GM23338 (cell line): ENCODE data around the gene AGAP3. TPM values are rescaled to one million over a fixed set of nuclear protein-coding genes. Genes with fewer than 3 reads are reported as not detected.

ENCODE experiments used
- ATAC-seq: fragments of 200-7000 bp; cut with Tn5 transposase; 3 replicates; pipeline ENCODE4 v1.9.1; 2020
- DNase-seq: peaks from one replicate; pipeline ENCODE4 v3.0.0-alpha.2; 2015; ENCODE audit warnings: low spot score
- H2AFZ ChIP-seq: fragments of 200-600 bp; sonication (generic); 2 replicates; pipeline ENCODE4 v1.8.0; 2016; ENCODE audit warnings: antibody characterized with exemption, mild to moderate bottlenecking, moderate library complexity
- H3F3A ChIP-seq: fragments of 200-600 bp; sonication (generic); replicated peaks from 2 replicates; pipeline ENCODE4 v1.8.0; 2017; ENCODE audit warnings: antibody characterized with exemption, mixed run types, low read depth
- H3K27ac ChIP-seq: fragments of 200-600 bp; sonication (generic); 2 replicates; pipeline ENCODE4 v1.6.1; 2016; ENCODE audit warnings: low read depth
- H3K27me3 ChIP-seq: fragments of 200-600 bp; sonication (generic); 2 replicates; pipeline ENCODE4 v1.8.0; 2016; ENCODE audit warnings: mild to moderate bottlenecking, mixed run types, moderate library complexity; ENCODE audit not compliant: insufficient read depth
- H3K36me3 ChIP-seq: fragments of 200-600 bp; sonication (generic); 2 replicates; pipeline ENCODE4 v1.8.0; 2016; ENCODE audit warnings: mild to moderate bottlenecking; ENCODE audit not compliant: insufficient read depth
- H3K4me1 ChIP-seq: fragments of 200-600 bp; sonication (generic); 2 replicates; pipeline ENCODE4 v1.8.0; 2016; ENCODE audit warnings: mild to moderate bottlenecking, moderate library complexity; ENCODE audit not compliant: insufficient read depth
- H3K4me2 ChIP-seq: fragments of 200-600 bp; sonication (generic); 2 replicates; pipeline ENCODE4 v1.7.1; 2017; ENCODE audit warnings: mixed run types
- H3K4me3 ChIP-seq: fragments of 200-600 bp; sonication (generic); 2 replicates; pipeline ENCODE4 v1.6.1; 2016; ENCODE audit warnings: mixed run types
- H3K79me2 ChIP-seq: fragments of 200-600 bp; sonication (generic); replicated peaks from 2 replicates; pipeline ENCODE4 v1.8.0; 2017; ENCODE audit warnings: mild to moderate bottlenecking; ENCODE audit not compliant: insufficient read depth
- H3K9me2 ChIP-seq: fragments of 200-600 bp; sonication (generic); 2 replicates; pipeline ENCODE4 v1.8.0; 2017; ENCODE audit not compliant: insufficient read depth
- H4K20me1 ChIP-seq: fragments of 200-600 bp; sonication (generic); replicated peaks from 2 replicates; pipeline ENCODE4 v1.8.0; 2017; ENCODE audit warnings: mild to moderate bottlenecking; ENCODE audit not compliant: insufficient read depth
- H3K27ac Mint-ChIP-seq: 2 replicates; pipeline ENCODE4 v1.8.0; 2020; ENCODE audit warnings: inconsistent platforms, mild to moderate bottlenecking, moderate library complexity, mixed read lengths
- H3K27me3 Mint-ChIP-seq: 3 replicates; pipeline ENCODE4 v1.8.0; 2022; ENCODE audit warnings: low read depth, mild to moderate bottlenecking, moderate library complexity, mixed read lengths, inconsistent platforms; ENCODE audit not compliant: insufficient read depth, poor library complexity
- H3K36me3 Mint-ChIP-seq: 3 replicates; pipeline ENCODE4 v1.8.0; 2021; ENCODE audit warnings: low read depth, mild to moderate bottlenecking, inconsistent platforms, moderate library complexity, mixed read lengths
- H3K4me1 Mint-ChIP-seq: 3 replicates; pipeline ENCODE4 v1.8.0; 2020; ENCODE audit warnings: mild to moderate bottlenecking, inconsistent platforms, mixed read lengths
- H3K4me3 Mint-ChIP-seq: 3 replicates; pipeline ENCODE4 v1.8.0; 2021; ENCODE audit warnings: moderate library complexity, mild to moderate bottlenecking, inconsistent platforms, mixed read lengths
- H3K9me3 Mint-ChIP-seq: 3 replicates; pipeline ENCODE4 v1.8.0; 2020; ENCODE audit warnings: moderate library complexity, mild to moderate bottlenecking, inconsistent platforms, mixed read lengths
- CREB1 ChIP-seq: fragments of 250-450 bp; sonication (Bioruptor Pico); IDR thresholded peaks from 2 replicates; pipeline ENCODE4 v1.5.0; 2020; ENCODE audit warnings: low read depth, mild to moderate bottlenecking, moderate library complexity
- EZH2 ChIP-seq: fragments of 200-600 bp; sonication (generic); IDR thresholded peaks from one replicate; pipeline ENCODE4 v1.8.0; 2017; ENCODE audit warnings: antibody characterized with exemption, mild to moderate bottlenecking, low read depth; ENCODE audit not compliant: unreplicated experiment
- EZH2phosphoT487 ChIP-seq: fragments of 200-600 bp; sonication (generic); IDR thresholded peaks from one replicate; pipeline ENCODE4 v1.8.1; 2018; ENCODE audit warnings: antibody characterized with exemption; ENCODE audit not compliant: unreplicated experiment
- JUNB ChIP-seq: IDR thresholded peaks from one replicate; pipeline ENCODE4 v1.6.1; 2016; ENCODE audit warnings: antibody characterized with exemption; ENCODE audit not compliant: unreplicated experiment
- NANOG ChIP-seq: IDR thresholded peaks from 2 replicates; pipeline ENCODE4 v1.6.1; 2016; ENCODE audit warnings: antibody characterized with exemption, borderline replicate concordance
- POLR2AphosphoS5 ChIP-seq: IDR thresholded peaks from 2 replicates; pipeline ENCODE4 v1.6.1; 2016; ENCODE audit warnings: antibody characterized with exemption, low read depth
- STAT1 ChIP-seq: IDR thresholded peaks from one replicate; pipeline ENCODE4 v1.6.1; 2016; ENCODE audit warnings: antibody characterized with exemption; ENCODE audit not compliant: unreplicated experiment
- ZNF114 ChIP-seq: fragments of 250-450 bp; sonication (Bioruptor Pico); IDR thresholded peaks from 2 replicates; pipeline ENCODE4 v1.5.0; 2020; ENCODE audit warnings: mild to moderate bottlenecking, moderate library complexity
- ZNF331 ChIP-seq: fragments of 250-450 bp; sonication (Bioruptor Pico); IDR thresholded peaks from 2 replicates; pipeline ENCODE4 v1.5.0; 2020; ENCODE audit warnings: low read depth, mild to moderate bottlenecking, moderate library complexity
- polyA plus RNA-seq: library from polyadenylated mRNA; unstranded; fragments of >200 nt; fragmentation: Nextera tagmentation; extraction: Ambion mirVana; gene quantifications from 2 replicates; pipeline ENCODE4 v1.2.1, GENCODE V29; 2016
- total RNA-seq: library from RNA; depleted of rRNA; stranded (reverse); fragments of >200 nt; shearing (Covaris generic); gene quantifications from 2 replicates; pipeline ENCODE4 v1.2.3, GENCODE V29; 2014
- TF ChIP-seq, protein P1 (sequence below), 2 experiments: fragments of 200-600 bp in 1 of 2; sonication (generic) in 1 of 2; conservative IDR thresholded peaks; 2 replicates each; pipeline versions ENCODE4 v1.5.1 to v1.6.1; 2016 to 2017; ENCODE audit warnings: antibody characterized with exemption in 2 of 2, low read depth in 2 of 2, mild to moderate bottlenecking in 2 of 2, moderate library complexity in 1 of 2
- TF ChIP-seq, protein P2 (sequence below): fragments of 250-450 bp; sonication (Bioruptor Pico); IDR thresholded peaks from 2 replicates; pipeline ENCODE4 v1.5.0; 2020; ENCODE audit warnings: mild to moderate bottlenecking, moderate library complexity
- TF ChIP-seq, protein P3 (sequence below): IDR thresholded peaks from 2 replicates; pipeline ENCODE4 v1.6.1; 2016; ENCODE audit warnings: antibody characterized with exemption

AGAP3 gene
- total and polyA plus RNA-seq, 2 experiments from 2014 or later = 24.0 to 39.2 TPM

DNA sequence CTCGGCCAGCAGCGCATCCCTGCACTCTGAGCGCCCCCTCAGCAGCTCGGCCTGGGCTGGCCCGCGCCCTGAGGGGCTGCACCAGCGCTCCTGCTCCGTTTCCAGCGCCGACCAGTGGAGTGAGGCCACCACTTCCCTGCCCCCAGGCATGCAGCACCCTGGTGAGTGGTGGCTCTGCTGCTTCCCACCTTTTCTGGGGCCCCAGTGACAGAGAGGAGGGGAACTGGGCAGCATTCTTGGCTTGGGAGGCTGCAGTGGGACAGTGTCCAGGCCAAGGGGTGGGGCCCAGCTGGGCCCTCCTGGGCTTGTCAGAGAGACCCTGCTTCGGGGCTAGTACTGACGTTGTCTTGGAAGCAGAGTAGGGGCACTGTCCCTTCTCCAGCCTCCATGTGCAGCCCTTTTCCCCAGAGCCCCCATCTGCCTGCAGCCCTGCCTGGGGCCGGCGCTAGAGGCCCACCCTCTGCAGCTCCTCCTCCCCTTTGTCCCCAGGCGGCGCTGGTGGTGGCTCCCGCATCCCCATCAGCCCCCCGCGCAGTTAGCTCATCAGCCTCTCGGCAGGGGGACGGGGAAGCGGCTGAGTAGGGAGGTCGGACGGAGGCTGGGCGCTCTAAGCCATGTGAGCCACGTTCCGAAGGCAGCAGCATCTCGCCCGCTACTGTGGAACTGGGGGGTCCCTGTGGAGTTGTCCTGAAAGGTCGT lies 52.0 kb downstream of the AGAP3 start:
- TF ChIP-seq, protein P1, sequence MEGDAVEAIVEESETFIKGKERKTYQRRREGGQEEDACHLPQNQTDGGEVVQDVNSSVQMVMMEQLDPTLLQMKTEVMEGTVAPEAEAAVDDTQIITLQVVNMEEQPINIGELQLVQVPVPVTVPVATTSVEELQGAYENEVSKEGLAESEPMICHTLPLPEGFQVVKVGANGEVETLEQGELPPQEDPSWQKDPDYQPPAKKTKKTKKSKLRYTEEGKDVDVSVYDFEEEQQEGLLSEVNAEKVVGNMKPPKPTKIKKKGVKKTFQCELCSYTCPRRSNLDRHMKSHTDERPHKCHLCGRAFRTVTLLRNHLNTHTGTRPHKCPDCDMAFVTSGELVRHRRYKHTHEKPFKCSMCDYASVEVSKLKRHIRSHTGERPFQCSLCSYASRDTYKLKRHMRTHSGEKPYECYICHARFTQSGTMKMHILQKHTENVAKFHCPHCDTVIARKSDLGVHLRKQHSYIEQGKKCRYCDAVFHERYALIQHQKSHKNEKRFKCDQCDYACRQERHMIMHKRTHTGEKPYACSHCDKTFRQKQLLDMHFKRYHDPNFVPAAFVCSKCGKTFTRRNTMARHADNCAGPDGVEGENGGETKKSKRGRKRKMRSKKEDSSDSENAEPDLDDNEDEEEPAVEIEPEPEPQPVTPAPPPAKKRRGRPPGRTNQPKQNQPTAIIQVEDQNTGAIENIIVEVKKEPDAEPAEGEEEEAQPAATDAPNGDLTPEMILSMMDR (conservative IDR thresholded peaks at IDR 0.05; ENCODE audit: low read depth in 2 of 2) = peak; percentile 10 to 53; a peak in 2 of 4 replicates
- TF ChIP-seq ZNF331 (CRISPR knock-in tag) = no peak
- no peak for TF ChIP-seq NANOG
- TF ChIP-seq EZH2 = no peak
- TF ChIP-seq POLR2AphosphoS5 = 0 out of 2 replicates have a peak, but pooled peaks have one; percentile 15
- TF ChIP-seq, protein P2, sequence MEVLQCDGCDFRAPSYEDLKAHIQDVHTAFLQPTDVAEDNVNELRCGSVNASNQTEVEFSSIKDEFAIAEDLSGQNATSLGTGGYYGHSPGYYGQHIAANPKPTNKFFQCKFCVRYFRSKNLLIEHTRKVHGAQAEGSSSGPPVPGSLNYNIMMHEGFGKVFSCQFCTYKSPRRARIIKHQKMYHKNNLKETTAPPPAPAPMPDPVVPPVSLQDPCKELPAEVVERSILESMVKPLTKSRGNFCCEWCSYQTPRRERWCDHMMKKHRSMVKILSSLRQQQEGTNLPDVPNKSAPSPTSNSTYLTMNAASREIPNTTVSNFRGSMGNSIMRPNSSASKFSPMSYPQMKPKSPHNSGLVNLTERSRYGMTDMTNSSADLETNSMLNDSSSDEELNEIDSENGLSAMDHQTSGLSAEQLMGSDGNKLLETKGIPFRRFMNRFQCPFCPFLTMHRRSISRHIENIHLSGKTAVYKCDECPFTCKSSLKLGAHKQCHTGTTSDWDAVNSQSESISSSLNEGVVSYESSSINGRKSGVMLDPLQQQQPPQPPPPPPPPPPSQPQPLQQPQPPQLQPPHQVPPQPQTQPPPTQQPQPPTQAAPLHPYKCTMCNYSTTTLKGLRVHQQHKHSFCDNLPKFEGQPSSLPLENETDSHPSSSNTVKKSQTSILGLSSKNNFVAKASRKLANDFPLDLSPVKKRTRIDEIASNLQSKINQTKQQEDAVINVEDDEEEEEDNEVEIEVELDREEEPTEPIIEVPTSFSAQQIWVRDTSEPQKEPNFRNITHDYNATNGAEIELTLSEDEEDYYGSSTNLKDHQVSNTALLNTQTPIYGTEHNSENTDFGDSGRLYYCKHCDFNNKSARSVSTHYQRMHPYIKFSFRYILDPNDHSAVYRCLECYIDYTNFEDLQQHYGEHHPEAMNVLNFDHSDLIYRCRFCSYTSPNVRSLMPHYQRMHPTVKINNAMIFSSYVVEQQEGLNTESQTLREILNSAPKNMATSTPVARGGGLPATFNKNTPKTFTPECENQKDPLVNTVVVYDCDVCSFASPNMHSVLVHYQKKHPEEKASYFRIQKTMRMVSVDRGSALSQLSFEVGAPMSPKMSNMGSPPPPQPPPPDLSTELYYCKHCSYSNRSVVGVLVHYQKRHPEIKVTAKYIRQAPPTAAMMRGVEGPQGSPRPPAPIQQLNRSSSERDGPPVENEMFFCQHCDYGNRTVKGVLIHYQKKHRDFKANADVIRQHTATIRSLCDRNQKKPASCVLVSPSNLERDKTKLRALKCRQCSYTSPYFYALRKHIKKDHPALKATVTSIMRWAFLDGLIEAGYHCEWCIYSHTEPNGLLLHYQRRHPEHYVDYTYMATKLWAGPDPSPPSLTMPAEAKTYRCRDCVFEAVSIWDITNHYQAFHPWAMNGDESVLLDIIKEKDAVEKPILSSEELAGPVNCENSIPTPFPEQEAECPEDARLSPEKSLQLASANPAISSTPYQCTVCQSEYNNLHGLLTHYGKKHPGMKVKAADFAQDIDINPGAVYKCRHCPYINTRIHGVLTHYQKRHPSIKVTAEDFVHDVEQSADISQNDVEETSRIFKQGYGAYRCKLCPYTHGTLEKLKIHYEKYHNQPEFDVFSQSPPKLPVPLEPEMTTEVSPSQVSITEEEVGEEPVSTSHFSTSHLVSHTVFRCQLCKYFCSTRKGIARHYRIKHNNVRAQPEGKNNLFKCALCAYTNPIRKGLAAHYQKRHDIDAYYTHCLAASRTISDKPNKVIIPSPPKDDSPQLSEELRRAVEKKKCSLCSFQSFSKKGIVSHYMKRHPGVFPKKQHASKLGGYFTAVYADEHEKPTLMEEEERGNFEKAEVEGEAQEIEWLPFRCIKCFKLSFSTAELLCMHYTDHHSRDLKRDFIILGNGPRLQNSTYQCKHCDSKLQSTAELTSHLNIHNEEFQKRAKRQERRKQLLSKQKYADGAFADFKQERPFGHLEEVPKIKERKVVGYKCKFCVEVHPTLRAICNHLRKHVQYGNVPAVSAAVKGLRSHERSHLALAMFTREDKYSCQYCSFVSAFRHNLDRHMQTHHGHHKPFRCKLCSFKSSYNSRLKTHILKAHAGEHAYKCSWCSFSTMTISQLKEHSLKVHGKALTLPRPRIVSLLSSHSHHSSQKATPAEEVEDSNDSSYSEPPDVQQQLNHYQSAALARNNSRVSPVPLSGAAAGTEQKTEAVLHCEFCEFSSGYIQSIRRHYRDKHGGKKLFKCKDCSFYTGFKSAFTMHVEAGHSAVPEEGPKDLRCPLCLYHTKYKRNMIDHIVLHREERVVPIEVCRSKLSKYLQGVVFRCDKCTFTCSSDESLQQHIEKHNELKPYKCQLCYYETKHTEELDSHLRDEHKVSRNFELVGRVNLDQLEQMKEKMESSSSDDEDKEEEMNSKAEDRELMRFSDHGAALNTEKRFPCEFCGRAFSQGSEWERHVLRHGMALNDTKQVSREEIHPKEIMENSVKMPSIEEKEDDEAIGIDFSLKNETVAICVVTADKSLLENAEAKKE = no peak
- TF ChIP-seq STAT1 = no peak
- no peak for TF ChIP-seq CREB1 (CRISPR knock-in tag)
- no peak for TF ChIP-seq ZNF114 (CRISPR knock-in tag)
- TF ChIP-seq, protein P3, sequence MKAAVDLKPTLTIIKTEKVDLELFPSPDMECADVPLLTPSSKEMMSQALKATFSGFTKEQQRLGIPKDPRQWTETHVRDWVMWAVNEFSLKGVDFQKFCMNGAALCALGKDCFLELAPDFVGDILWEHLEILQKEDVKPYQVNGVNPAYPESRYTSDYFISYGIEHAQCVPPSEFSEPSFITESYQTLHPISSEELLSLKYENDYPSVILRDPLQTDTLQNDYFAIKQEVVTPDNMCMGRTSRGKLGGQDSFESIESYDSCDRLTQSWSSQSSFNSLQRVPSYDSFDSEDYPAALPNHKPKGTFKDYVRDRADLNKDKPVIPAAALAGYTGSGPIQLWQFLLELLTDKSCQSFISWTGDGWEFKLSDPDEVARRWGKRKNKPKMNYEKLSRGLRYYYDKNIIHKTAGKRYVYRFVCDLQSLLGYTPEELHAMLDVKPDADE = no peak
- no peak for TF ChIP-seq EZH2phosphoT487
- no peak for TF ChIP-seq JUNB
- ATAC-seq = peak; percentile 54
- peak overlapping the region; percentile 41 for H3K4me3 ChIP-seq

More for the DNA sequence above, 52.0 kb downstream of the AGAP3 start:
- H3K4me1 Mint-ChIP-seq = peaks cover 54% of the 10 kb centered on the region
- no peak overlapping the region for H3K27ac Mint-ChIP-seq
- H3K4me3 Mint-ChIP-seq = peak overlapping the region; percentile 38
- Histone ChIP-seq H3K36me3 (no peaks in the 10 kb centered on the region), H3K4me2 (peak overlapping the region; percentile 74), H3F3A (0 out of 2 replicates have a peak, but pooled peaks cover 2% of the 10 kb centered on the region), H3K9me2 (no peaks in the 10 kb centered on the region), H2AFZ (no peak overlapping the region), H3K4me1 (peaks cover 23% of the 10 kb centered on the region), H3K27me3 (peaks cover 20% of the 10 kb centered on the region), H3K27ac (no peak overlapping the region), H4K20me1 (peaks cover 7% of the 10 kb centered on the region), H3K79me2 (no peaks in the 10 kb centered on the region)
- peaks cover 21% of the 10 kb centered on the region for H3K36me3 Mint-ChIP-seq
- peak; percentile 76 for DNase-seq
- H3K27me3 Mint-ChIP-seq = peaks cover 19% of the 10 kb centered on the region
- H3K9me3 Mint-ChIP-seq = no peaks in the 10 kb centered on the region
